Measurements from ENCODE around the gene FAM24B.
A peak's percentile ranks its signal among the peaks of the same experiment; 100 is the strongest.
"Not testable (repeated sequence)": the region's sequence is repeated elsewhere in the genome, so short reads cannot be mapped to it uniquely, and the experiment has no call there.

FAM24B gene

DNA sequence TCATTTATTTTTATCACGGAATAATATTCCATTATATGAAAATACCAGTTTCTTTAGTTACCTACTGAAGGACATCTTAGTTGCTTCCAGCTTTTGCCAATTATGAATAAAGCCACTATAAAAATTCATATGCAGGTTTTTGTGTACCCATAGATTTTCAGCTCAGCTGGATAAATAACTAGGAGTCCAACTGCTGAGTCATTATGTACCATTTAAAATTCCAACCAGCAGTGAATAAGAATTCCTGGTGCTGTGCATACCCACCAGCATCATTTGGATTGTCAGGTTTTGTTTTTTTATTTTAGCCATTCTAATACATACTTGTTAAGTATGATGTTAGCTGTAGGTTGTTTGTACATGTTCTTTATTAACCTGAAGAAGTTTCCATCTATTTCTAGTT is 14.5 kb downstream of the FAM24B start:
- DNase-seq (ENCODE audit: low read depth): peak; percentile 39
- H3K4me3 ChIP-seq (ENCODE audit: low read length): no peak overlapping the region
- no peak for TF ChIP-seq CTCF (IDR thresholded peaks at IDR 0.05; ENCODE audit: insufficient read depth, low read depth, low read length, missing control alignments)

- H3K4me3 ChIP-seq (ENCODE audit: low read length): no peak overlapping the region
- no peak for DNase-seq (ENCODE audit: low read depth)
- TF ChIP-seq CTCF (IDR thresholded peaks at IDR 0.05; ENCODE audit: insufficient read depth, low read depth, low read length, missing control alignments): no peak
These were observed 15.2 kb downstream of the FAM24B start for GRCh38 chr10:122864194-122864592.

DNA sequence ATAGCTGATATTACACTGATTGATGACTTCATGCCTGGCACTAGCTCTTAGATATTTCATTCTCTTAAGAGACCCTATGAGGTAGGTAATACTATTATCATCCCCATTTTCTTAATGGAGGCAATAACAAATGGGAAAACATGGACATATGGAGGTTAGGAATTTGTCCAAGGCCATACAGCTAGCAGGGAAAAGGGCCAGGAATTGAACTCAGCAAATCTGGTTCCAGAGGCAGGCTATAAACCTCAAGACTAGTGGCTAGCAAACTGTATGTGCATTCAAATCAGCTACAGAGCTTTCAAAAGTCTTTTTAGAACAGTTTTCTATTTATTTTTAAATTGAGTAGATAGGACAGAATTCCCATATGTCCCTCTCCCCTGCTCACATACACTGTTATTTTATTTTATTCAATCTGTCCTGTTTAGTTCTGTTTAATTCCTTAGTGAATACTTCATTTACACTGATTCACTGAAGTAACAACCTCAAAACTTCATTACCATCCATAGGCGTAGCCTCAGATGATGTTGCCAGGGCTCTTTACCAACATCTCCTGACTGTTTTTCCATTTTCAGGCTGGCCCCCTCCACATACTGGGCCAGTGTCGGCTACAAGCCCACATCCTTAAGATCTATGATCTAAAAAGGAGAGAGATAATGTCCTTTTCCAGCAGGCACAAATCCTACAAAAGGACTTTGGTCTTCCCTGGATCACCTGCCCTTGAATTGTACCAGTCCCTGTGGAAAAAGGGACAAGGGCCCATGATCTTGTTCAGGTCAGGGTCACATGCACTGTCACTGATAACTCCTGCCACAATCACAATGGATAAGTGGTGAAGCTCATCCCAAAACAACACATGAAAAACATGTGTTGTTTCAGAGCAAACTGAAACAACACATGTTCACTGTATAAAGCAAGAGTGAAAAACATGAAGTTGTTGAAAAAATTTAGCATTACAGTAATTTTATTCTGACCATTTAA is 15.9 kb downstream of the FAM24B start:
- no peak for TF ChIP-seq CTCF (IDR thresholded peaks at IDR 0.05; ENCODE audit: insufficient read depth, low read depth, low read length, missing control alignments)
- no peak for DNase-seq (ENCODE audit: low read depth)

DNA sequence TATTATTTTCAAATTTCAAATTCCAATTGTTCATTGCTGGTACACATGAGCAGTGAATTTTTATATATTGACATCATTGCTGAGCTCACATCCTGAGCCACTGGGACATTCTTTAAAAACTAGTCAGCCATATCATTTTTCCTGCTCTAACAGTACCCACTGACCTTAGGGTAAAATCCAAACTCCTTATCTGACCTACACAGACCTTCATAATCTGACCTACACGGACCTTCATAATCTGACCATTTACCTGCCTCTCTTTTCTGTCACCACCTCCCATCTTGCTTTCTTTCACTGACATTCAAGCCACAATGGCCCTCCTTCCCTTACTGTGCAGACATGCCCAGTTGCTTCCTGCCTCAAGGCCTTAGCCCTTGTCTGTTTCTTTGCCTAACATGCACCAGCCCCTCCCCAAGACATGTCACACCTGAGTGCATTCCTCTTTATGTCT is 17.6 kb downstream of the FAM24B start:
- no peak for TF ChIP-seq CTCF (IDR thresholded peaks at IDR 0.05; ENCODE audit: insufficient read depth, low read depth, low read length, missing control alignments)
- H3K4me3 ChIP-seq (ENCODE audit: low read length): no peak overlapping the region
- DNase-seq (ENCODE audit: low read depth): peak; percentile 71

More for the DNA sequence above, 15.9 kb downstream of the FAM24B start:
- H3K4me3 ChIP-seq (ENCODE audit: low read length): no peak overlapping the region

- no peak for TF ChIP-seq CTCF (IDR thresholded peaks at IDR 0.05; ENCODE audit: insufficient read depth, low read depth, low read length, missing control alignments)
- DNase-seq (ENCODE audit: low read depth): no peak
- H3K4me3 ChIP-seq (ENCODE audit: low read length): no peak overlapping the region
These were observed 19.9 kb downstream of the FAM24B start for GRCh38 chr10:122859527-122859926.

- not testable (repeated sequence) for H3K4me3 ChIP-seq (ENCODE audit: low read length); DNase-seq (ENCODE audit: low read depth)
These were observed 21.3 kb downstream of the FAM24B start for GRCh38 chr10:122858042-122858441.

DNA sequence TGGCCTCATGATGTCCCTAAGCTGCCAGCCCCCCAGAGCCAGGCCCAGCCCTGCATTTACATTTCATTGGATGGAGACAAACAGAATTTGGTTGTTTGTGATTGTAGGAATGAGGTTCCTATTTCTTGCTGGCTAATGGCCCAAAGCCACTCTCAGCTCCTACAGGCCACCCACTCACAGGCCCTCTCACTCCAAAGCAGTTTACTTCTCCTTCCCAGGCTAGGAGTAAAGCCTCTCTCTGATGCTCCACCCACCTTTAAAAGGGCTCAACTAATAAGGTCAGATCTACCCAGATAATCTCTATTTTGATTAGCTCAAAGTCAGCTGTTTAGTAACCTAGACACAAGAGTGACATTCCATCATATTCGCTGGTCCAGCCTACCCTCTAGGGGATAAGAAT is 22.5 kb downstream of the FAM24B start:
- no peak for DNase-seq (ENCODE audit: low read depth)
- H3K4me3 ChIP-seq (ENCODE audit: low read length): no peak overlapping the region
- TF ChIP-seq CTCF (IDR thresholded peaks at IDR 0.05; ENCODE audit: insufficient read depth, low read depth, low read length, missing control alignments): no peak

Measured in epithelial cell of esophagus (primary cell).